Body of pancreas (tissue), 4 donors: ENCODE data around the gene GNG14.

Experiments
- POLR2A ChIP-seq, 3 donors: fragments of 450-650 bp; IDR thresholded peaks; one replicate each; pipeline ENCODE4 v1.6.1; 2016; ENCODE audit warnings: antibody characterized with exemption in 3 of 3, mild to moderate bottlenecking in 2 of 3
- TF ChIP-seq, protein P1 (sequence below), 7 experiments: fragments of 450-650 bp in 4 of 7; fragments of 200-600 bp in 3 of 7; sonication (generic) in 3 of 7; IDR thresholded peaks; one replicate each; pipeline ENCODE4 v1.5.1; 2016 to 2019; ENCODE audit warnings: antibody characterized with exemption in 7 of 7

DNA sequence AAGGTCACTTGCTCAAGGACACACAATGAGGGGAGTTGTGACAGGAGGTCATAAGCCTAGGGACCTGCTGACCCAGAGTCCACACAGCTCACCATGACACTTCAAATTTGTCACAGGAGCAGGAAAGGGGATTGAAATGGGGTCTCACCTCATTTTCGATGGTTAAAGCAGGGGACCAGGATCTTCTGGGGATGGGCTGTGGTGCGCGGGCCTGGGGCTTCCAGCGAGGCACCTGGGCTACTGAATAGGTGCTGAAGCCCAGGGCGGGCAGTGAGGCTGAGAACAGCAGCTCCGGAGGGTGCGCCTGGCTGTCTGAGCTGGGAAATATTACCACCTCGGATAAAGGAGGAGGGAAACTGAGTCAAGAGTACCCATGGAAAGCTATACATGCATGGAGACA, 32.3 kb upstream of the GNG14 start:
- TF ChIP-seq, protein P1, sequence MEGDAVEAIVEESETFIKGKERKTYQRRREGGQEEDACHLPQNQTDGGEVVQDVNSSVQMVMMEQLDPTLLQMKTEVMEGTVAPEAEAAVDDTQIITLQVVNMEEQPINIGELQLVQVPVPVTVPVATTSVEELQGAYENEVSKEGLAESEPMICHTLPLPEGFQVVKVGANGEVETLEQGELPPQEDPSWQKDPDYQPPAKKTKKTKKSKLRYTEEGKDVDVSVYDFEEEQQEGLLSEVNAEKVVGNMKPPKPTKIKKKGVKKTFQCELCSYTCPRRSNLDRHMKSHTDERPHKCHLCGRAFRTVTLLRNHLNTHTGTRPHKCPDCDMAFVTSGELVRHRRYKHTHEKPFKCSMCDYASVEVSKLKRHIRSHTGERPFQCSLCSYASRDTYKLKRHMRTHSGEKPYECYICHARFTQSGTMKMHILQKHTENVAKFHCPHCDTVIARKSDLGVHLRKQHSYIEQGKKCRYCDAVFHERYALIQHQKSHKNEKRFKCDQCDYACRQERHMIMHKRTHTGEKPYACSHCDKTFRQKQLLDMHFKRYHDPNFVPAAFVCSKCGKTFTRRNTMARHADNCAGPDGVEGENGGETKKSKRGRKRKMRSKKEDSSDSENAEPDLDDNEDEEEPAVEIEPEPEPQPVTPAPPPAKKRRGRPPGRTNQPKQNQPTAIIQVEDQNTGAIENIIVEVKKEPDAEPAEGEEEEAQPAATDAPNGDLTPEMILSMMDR (IDR thresholded peaks at IDR 0.05), result no peak
- TF ChIP-seq POLR2A (IDR thresholded peaks at IDR 0.05), result no peak
